Measurements from ENCODE around the gene CTTNBP2.

The CTTNBP2 gene

GRCh38 chr7:117756586-117757085 is 116.6 kb downstream of the CTTNBP2 start:
- no peak for TF ChIP-seq CTCF (IDR thresholded peaks at IDR 0.05)

- TF ChIP-seq CTCF (IDR thresholded peaks at IDR 0.05): no peak
Measured at GRCh38 chr7:117755136-117755535, 118.1 kb downstream of the CTTNBP2 start.

GRCh38 chr7:117751775-117752174 is 121.5 kb downstream of the CTTNBP2 start:
- no peak for TF ChIP-seq CTCF (IDR thresholded peaks at IDR 0.05)

GRCh38 chr7:117750612-117751563 is 122.4 kb downstream of the CTTNBP2 start:
- TF ChIP-seq CTCF (IDR thresholded peaks at IDR 0.05): peak; percentile 72

- TF ChIP-seq CTCF (IDR thresholded peaks at IDR 0.05): no peak
Measured at GRCh38 chr7:117741962-117742361, 131.3 kb downstream of the CTTNBP2 start.

- no peak for TF ChIP-seq CTCF (IDR thresholded peaks at IDR 0.05)
Measured at GRCh38 chr7:117739085-117739484, 134.2 kb downstream of the CTTNBP2 start.

GRCh38 chr7:117737926-117738325 is 135.3 kb downstream of the CTTNBP2 start:
- no peak for TF ChIP-seq CTCF (IDR thresholded peaks at IDR 0.05)
